Esophagus mucosa (tissue), 1 donor: ENCODE data around the gene FRMPD1. TPM values are rescaled to one million over a fixed set of nuclear protein-coding genes. Genes with fewer than 3 reads are reported as not detected.

Experiments
- ATAC-seq: fragments of 200-7000 bp; cut with Tn5 transposase; one replicate; pipeline ENCODE4 v1.9.1; 2020
- total RNA-seq: library from RNA; stranded (reverse); gene quantifications from one replicate; pipeline ENCODE4 v1.2.4, GENCODE V29; 2023
- donor health status: DM: yes; HTN: yes; CAD: no.

Gene FRMPD1
- total RNA-seq, 1 donor from 2014 or later = 0.04 TPM

DNA sequence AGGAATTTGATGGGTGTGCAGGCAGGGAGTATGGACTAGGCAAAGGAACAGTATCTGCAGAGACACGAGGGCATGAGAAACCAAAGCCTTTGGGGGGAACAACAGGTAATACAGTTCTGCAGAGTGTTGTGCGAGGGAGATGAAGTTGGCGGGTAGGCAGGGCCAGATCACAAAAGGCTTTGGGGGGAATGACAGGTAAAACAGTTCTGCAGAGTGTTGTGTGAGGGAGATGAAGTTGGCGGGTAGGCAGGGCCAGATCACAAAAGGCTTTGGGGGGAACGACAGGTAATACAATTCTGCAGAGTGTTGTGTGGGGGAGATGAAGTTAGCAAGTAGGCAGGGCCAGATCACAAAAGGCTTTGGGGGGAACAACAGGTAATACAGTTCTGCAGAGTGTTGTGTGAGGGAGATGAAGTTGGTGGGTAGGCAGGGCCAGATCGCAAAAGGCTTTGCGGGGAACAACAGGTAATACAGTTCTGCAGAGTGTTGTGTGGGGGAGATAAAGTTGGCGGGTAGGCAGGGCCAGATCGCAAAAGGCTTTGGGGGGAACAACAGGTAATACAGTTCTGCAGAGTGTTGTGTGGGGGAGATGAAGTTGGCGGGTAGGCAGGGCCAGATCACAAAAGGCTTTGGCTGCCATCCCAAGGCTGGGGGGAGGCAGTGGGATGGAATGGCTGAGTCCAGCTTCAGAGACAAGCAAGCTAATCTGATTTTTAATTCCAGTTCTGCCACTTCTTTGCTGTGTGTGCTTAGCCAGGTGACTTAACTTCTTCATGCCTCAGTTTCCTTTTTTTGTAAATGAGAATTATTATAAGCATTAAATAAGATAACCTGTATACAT lies 33.0 kb downstream of the FRMPD1 start:
- ATAC-seq = no peak

- ATAC-seq = no peak
Observed at GRCh38 chr9:37692622-37693221, 42.0 kb downstream of the FRMPD1 start.

GRCh38 chr9:37693260-37693659 lies 42.5 kb downstream of the FRMPD1 start:
- ATAC-seq = no peak

- no peak for ATAC-seq
Observed at GRCh38 chr9:37694355-37694754, 43.6 kb downstream of the FRMPD1 start.

GRCh38 chr9:37696528-37696927 lies 45.8 kb downstream of the FRMPD1 start:
- ATAC-seq = no peak

GRCh38 chr9:37700131-37700530 lies 49.4 kb downstream of the FRMPD1 start:
- no peak for ATAC-seq

DNA sequence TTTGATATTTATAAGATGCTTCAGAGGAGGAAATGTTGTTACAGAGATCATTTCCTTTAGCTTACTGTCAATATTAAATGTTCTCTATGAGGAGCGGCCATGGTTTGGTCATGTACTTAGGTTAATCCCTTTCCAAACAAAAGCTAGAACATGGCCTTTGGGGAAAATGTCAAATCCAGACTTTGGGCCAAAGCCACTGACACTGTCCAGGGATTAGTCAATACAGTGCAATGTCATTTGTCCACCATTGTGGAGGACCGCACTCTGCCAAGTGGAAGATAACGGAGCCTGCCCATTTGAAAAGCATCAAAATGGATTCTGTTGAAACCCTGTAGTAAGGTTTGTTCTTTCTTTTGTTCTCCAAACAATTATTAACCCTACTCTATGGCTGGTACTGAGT lies 50.1 kb downstream of the FRMPD1 start:
- ATAC-seq = no peak

- ATAC-seq = no peak
Observed at GRCh38 chr9:37705787-37706186, 55.0 kb downstream of the FRMPD1 start.

DNA sequence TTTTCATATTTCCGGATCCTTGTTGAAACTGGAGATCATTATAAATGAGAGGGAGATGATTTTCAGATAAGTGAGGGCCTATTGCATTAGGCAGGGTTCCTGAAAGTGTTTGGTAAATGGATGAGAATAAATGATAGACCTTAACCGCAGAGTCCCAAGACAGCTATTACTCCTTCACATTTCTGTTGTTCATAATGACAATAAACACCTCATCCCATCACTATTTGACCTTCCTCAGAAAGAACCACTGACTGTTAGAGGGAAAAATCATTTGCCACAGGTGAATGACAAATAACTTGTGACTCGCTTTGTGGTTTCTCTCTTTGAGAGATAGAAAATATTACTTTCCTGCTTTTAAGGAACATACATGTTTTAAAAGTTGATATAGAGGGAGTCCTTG lies 55.5 kb downstream of the FRMPD1 start:
- ATAC-seq = no peak

DNA sequence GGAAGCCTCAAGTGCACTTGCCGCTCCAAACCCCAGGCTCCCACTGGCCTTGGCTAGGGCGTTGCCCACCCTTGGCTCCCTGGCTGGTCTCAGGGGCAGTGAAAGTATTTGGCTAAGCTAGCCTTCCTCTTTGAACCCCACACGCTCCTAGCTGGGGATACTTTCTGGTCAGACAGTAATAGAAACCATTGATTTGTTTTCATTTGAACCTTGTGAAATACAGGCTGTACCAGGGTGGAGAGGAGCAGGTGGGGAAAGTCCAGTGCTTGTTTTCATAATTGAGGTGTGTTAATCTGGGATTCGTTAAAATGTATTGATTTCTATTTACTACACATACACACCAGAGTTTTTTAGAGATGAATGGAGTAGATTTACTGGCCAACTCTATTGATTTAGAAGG lies 57.0 kb downstream of the FRMPD1 start:
- ATAC-seq = no peak

DNA sequence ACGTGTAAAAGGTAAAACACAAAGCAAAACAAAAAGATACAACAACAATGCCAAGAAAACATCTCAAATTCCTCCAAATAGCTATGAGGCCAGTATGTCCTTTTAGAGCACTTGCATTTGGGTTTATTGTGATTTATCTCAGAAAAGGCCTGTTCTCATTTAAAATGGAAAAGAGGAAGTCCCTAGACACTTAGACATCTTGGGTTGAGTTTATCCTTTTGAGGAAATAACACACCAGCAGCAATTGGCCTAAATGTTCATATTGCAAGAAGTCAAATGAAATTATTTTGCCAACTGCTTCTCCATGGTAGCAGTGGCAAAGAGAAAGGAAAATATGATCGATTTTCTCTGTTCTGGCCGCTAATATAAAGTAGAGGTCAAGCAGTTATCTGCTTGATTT lies 59.3 kb downstream of the FRMPD1 start:
- ATAC-seq = no peak

- ATAC-seq = no peak
Observed at GRCh38 chr9:37715260-37715659, 64.5 kb downstream of the FRMPD1 start.

- ATAC-seq = no peak
Observed at GRCh38 chr9:37715991-37716505, 65.3 kb downstream of the FRMPD1 start.

GRCh38 chr9:37719526-37719925 lies 68.8 kb downstream of the FRMPD1 start:
- ATAC-seq = no peak

DNA sequence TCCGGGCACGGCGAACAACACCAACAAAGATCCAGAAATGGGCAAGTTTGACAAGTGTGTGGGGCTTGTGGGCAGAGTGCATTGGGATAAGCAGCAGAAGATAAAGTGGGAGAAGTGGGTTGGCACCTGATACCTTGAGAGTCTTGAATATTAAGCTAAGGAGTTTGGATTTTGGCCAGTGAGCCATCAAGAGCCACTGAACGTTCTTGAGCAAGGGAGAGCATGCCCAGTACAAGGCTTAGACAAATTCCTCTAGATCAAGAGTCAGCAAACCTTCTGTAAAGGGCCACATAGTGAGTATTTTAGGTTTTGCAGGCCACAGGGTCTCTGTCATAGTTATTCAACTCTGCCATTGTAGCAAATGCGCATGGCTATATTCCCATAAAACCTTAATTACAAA lies 76.3 kb downstream of the FRMPD1 start:
- no peak for ATAC-seq

DNA sequence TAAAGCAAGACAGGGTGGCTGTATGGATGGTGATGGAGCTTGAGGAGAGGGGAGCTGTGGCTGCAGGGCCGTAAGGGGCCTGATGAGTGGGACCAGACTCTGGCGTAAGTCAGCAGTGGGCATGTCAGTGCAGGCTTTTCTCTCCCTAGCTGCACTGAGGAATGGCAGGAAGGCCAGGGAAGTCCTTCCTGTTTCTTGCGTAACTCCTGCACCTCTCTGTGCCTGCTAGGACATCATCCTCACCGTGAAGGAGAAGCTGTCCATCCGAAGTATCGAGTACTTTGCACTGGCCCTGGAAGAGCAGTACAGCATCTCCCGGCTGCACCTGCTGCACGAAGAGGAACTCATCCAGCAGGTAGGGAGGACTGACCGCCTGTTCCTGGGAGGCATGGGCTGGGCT lies 78.7 kb downstream of the FRMPD1 start:
- ATAC-seq = peak; percentile 60

- ATAC-seq = no peak
Observed at GRCh38 chr9:37730256-37730655, 79.5 kb downstream of the FRMPD1 start.

DNA sequence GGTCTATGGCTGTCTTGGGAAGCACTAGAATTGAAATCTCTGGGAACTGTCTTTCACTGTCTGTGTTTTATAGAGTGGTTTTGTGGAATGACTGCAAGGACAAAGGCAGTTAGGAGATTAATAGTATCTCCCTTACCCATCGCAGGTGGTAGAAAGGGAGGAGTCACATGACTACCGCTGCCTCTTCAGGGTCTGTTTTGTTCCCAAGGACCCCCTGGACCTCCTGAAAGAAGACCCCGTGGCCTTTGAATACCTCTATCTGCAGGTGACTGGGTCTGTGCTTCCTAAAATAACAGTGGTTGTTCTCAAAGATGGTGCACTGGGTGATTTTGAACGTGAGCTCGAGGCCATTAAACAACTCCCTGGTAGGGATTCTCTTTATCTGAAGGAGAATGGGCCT lies 80.1 kb downstream of the FRMPD1 start:
- no peak for ATAC-seq

GRCh38 chr9:37732086-37732741 lies 81.5 kb downstream of the FRMPD1 start:
- ATAC-seq = no peak

- no peak for ATAC-seq
Observed at GRCh38 chr9:37732952-37733351, 82.2 kb downstream of the FRMPD1 start.

DNA sequence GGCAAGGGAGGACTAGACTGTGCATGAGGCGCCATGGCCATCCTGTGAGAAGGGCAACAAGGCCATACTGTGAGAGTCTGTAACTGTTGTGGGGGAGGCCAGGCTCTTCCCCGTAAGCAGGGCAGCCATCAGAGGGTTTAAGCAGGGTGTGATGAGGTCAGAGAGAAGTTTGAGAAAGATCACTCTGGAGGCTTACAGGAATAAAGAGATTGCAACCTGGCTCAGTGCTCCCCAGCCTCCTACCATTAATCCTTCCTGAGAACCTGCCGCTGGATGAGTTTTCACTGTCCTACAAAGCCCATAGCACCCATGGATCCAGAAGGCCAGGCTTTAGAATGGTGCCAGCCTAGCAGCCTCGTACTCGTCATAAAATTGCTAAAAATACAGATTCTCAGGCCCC lies 88.5 kb downstream of the FRMPD1 start:
- ATAC-seq = no peak

GRCh38 chr9:37740128-37740527 lies 89.4 kb downstream of the FRMPD1 start:
- no peak for ATAC-seq

DNA sequence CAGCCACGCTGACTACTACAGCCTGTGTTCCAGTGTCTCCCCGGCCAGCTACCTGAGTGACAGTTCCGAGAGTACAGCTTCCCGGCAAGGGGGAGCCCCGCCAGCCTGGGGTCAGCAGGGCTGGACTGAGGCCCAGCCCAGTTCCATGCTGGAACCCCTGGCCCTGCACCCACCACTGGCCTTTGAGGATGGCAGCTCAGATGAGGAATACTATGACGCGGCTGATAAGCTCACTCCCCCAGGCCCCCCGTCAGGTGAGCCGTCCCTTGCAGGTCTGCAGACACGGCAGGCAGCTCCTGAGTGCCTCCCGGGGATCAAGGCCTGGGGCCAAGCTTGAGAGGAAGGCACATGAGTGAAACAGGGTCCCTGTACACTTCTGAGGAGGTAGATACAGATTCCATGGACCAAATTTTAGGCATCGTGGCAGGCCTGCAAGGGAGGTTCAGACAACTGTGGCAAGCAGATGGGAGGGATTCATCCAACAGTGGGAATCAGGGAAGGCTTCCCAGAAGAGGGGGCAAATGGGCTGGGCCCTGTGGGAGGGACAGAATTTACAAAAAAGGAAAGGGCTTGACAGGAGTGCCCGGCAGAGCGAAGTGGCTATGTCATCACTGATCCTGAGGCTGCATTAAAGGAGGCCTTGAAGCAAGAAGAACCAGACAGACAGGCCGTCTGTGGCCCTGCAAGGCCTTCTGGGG lies 90.0 kb downstream of the FRMPD1 start:
- ATAC-seq = no peak
